ENCODE data around the gene ANGEL1. TPM values are rescaled to one million over a fixed set of nuclear protein-coding genes. Genes with fewer than 3 reads are reported as not detected.
A peak's percentile ranks its signal among the peaks of the same experiment; 100 is the strongest.

ANGEL1 gene
- total and polyA plus RNA-seq, 2 of the 13 experiments (the other 11 are each of a cell fraction or from before 2014, with no cell fraction given), result 14.3 to 20.1 TPM

DNA sequence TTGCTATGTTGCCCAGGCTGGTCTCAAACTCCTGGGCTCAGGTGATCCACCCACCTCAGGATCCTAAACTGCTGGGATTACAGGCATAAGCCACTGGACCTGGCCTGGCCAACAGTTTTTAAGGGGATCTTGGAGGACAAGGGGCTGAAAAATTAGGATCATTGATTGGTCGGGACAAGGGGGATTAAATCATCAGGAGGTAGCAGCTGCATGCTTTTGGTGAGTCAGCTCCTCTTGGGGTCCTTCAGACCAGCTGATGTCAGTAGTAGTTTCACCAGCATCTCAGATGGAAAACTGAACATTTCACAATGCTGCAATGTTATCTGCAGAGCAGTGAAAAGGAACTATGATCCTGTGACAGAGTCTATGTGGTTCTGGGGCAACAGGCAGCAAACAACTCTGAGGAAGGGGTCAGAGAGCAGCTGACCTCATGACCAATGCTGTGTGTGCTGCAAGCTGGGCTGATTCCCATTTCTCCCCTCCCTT lies 19.9 kb upstream of the ANGEL1 start (continued):
- TF ChIP-seq SKI (IDR thresholded peaks at IDR 0.05; ENCODE audit: partially characterized antibody) (peak; percentile 40), CREM (IDR thresholded peaks at IDR 0.05) (peak; percentile 55; the same call in 1 of the 2 replicates), CREM (CRISPR knock-in tag; IDR thresholded peaks at IDR 0.05) (no peak), ZNF44 (CRISPR knock-in tag; IDR thresholded peaks at IDR 0.05) (no peak), RBAK (CRISPR knock-in tag; IDR thresholded peaks at IDR 0.05) (no peak), ZNF430 (CRISPR knock-in tag; IDR thresholded peaks at IDR 0.05) (no peak), RBFOX2 (IDR thresholded peaks at IDR 0.05; ENCODE audit: low read depth, low read length) (no peak), HDAC6 (IDR thresholded peaks at IDR 0.05; ENCODE audit: low read depth, low read length) (no peak), ZNF121 (CRISPR knock-in tag; IDR thresholded peaks at IDR 0.05) (peak; percentile 92), MIER3 (CRISPR knock-in tag; IDR thresholded peaks at IDR 0.05; ENCODE audit: borderline replicate concordance) (peak; percentile 61; the same call in 1 of the 2 replicates), MED1 (CRISPR knock-in tag; IDR thresholded peaks at IDR 0.05) (peak; percentile 76), ESRRA (CRISPR knock-in tag; IDR thresholded peaks at IDR 0.05; ENCODE audit: low read depth) (peak; percentile 75; the same call in 1 of the 2 replicates), ZNF331 (CRISPR knock-in tag; IDR thresholded peaks at IDR 0.05) (peak; percentile 92), HNRNPUL1 (IDR thresholded peaks at IDR 0.05; ENCODE audit: low read depth, low read length) (no peak), PHF5A (CRISPR knock-in tag; IDR thresholded peaks at IDR 0.05; ENCODE audit: low read depth, unreplicated experiment) (no peak), SOX13 (IDR thresholded peaks at IDR 0.05) (peak; percentile 20; the same call in 1 of the 2 replicates), SOX13 (CRISPR knock-in tag; conservative IDR thresholded peaks at IDR 0.05 in 1 of 2, IDR thresholded peaks at IDR 0.05 in 1 of 2) (peak in 1 of 2 experiments; percentile 77; a peak in 2 of 4 replicates)
- TF ChIP-seq, protein P1, sequence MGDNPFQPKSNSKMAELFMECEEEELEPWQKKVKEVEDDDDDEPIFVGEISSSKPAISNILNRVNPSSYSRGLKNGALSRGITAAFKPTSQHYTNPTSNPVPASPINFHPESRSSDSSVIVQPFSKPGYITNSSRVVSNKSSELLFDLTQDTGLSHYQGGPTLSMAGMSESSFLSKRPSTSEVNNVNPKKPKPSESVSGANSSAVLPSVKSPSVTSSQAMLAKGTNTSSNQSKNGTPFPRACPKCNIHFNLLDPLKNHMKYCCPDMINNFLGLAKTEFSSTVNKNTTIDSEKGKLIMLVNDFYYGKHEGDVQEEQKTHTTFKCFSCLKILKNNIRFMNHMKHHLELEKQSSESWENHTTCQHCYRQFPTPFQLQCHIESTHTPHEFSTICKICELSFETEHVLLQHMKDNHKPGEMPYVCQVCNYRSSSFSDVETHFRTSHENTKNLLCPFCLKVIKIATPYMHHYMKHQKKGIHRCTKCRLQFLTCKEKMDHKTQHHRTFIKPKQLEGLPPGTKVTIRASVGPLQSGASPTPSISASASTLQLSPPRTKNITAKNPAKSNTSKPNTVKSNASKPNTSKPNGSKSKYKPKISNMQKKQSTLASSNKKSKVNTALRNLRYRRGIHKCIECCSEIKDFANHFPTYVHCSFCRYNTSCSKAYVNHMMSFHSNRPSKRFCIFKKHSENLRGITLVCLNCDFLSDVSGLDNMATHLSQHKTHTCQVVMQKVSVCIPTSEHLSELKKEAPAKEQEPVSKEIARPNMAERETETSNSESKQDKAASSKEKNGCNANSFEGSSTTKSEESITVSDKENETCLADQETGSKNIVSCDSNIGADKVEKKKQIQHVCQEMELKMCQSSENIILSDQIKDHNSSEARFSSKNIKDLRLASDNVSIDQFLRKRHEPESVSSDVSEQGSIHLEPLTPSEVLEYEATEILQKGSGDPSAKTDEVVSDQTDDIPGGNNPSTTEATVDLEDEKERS (CRISPR knock-in tag; IDR thresholded peaks at IDR 0.05), result 0 out of 2 replicates have a peak, but pooled peaks have one; percentile 28
- TF ChIP-seq, protein P2, sequence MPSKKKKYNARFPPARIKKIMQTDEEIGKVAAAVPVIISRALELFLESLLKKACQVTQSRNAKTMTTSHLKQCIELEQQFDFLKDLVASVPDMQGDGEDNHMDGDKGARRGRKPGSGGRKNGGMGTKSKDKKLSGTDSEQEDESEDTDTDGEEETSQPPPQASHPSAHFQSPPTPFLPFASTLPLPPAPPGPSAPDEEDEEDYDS (CRISPR knock-in tag; IDR thresholded peaks at IDR 0.05), result 0 out of 2 replicates have a peak, but pooled peaks have one; percentile 17
- TF ChIP-seq, protein P3, sequence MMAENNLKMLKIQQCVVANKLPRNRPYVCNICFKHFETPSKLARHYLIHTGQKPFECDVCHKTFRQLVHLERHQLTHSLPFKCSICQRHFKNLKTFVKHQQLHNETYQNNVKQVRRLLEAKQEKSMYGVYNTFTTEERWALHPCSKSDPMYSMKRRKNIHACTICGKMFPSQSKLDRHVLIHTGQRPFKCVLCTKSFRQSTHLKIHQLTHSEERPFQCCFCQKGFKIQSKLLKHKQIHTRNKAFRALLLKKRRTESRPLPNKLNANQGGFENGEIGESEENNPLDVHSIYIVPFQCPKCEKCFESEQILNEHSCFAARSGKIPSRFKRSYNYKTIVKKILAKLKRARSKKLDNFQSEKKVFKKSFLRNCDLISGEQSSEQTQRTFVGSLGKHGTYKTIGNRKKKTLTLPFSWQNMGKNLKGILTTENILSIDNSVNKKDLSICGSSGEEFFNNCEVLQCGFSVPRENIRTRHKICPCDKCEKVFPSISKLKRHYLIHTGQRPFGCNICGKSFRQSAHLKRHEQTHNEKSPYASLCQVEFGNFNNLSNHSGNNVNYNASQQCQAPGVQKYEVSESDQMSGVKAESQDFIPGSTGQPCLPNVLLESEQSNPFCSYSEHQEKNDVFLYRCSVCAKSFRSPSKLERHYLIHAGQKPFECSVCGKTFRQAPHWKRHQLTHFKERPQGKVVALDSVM (CRISPR knock-in tag; IDR thresholded peaks at IDR 0.05), result peak; percentile 47; the same call in 1 of the 2 replicates
- TF ChIP-seq, protein P4, sequence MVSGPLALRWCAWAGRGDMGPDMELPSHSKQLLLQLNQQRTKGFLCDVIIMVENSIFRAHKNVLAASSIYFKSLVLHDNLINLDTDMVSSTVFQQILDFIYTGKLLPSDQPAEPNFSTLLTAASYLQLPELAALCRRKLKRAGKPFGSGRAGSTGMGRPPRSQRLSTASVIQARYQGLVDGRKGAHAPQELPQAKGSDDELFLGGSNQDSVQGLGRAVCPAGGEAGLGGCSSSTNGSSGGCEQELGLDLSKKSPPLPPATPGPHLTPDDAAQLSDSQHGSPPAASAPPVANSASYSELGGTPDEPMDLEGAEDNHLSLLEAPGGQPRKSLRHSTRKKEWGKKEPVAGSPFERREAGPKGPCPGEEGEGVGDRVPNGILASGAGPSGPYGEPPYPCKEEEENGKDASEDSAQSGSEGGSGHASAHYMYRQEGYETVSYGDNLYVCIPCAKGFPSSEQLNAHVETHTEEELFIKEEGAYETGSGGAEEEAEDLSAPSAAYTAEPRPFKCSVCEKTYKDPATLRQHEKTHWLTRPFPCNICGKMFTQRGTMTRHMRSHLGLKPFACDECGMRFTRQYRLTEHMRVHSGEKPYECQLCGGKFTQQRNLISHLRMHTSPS (CRISPR knock-in tag; IDR thresholded peaks at IDR 0.05; ENCODE audit: low read depth), result no peak
- TF ChIP-seq, protein P5, sequence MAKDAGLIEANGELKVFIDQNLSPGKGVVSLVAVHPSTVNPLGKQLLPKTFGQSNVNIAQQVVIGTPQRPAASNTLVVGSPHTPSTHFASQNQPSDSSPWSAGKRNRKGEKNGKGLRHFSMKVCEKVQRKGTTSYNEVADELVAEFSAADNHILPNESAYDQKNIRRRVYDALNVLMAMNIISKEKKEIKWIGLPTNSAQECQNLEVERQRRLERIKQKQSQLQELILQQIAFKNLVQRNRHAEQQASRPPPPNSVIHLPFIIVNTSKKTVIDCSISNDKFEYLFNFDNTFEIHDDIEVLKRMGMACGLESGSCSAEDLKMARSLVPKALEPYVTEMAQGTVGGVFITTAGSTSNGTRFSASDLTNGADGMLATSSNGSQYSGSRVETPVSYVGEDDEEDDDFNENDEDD (CRISPR knock-in tag; IDR thresholded peaks at IDR 0.05; ENCODE audit: borderline replicate concordance), result no peak

All from HepG2 (cell line).